CD4-positive, alpha-beta T cell treated with Interleukin-4 for 4 hours (primary cell): ENCODE data around the gene HNRNPCL2.
"Not testable (repeated sequence)": the region's sequence is repeated elsewhere in the genome, so short reads cannot be mapped to it uniquely, and the experiment has no call there.

Experiments used
- DNase-seq: peaks from one replicate; pipeline ENCODE4 v3.0.0-alpha.2; 2020

Gene HNRNPCL2

GRCh38 chr1:13116754-13117153, at the start of gene HNRNPCL2:
TSS of gene HNRNPCL2 (minus strand) at chr1:13116854. CDS start at chr1:13116400, 454 bp downstream.
- DNase-seq, result not testable (repeated sequence)

DNA sequence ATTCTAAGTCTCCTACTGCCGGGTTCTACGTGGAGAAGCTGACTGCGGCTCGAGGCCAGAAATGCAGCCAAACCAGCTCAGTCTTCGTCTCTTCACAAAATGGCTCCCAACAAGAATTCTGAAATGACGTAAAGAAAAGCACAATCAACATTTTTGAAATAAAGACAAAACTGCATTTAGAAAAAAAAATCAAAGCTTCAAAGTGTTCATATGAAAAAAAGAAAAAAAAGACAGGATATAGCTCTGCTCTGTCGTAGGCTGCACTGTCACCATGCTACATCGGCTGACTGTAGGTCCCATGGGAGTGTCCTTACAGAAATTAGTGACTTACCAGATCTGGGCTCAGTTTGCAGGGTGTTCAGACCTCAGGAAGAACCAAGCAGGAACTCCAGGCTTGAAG, 48.9 kb upstream of the HNRNPCL2 start, which contains the start of gene HNRNPCL4:
TSS of gene HNRNPCL4 (minus strand) at position 101 of the 400 bp plus-strand sequence. CDS start 164 bp downstream, outside the sequence.
- DNase-seq, result not testable (repeated sequence)

DNA sequence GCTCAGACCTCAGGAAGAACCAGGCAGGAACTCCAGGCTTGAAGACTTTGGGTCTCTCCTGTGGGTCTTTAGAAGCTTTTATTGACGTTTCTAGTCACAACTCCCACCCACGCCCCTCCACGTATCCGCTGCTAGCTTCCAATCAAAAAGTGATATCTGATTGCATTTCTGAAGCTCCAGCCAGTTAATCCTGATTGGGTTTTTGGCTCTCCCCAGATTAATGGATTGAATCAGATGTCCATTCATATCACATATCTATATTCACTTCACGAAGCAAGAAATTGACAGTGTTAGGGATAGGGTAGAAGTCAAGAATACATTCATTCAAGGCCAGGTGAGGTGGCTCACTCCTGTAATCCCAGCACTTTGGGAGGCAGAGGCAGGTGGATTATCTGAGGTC, 39.3 kb upstream of the HNRNPCL2 start, which contains the start of gene PRAMEF26:
TSS of gene PRAMEF26 (minus strand) at position 101 of the 400 bp plus-strand sequence. CDS start 2,914 bp downstream, outside the sequence.
- not testable (repeated sequence) for DNase-seq

- not testable (repeated sequence) for DNase-seq
Measured at GRCh38 chr1:13070474-13070873, 46.2 kb downstream of the HNRNPCL2 start, which contains the start of gene PRAMEF25. TSS of gene PRAMEF25 (plus strand) at chr1:13070774. CDS start at chr1:13073694, 2,920 bp downstream.
